H1 (cell line): ENCODE measurements around the gene LPCAT3. TPM values are rescaled to one million over a fixed set of nuclear protein-coding genes. Genes with fewer than 3 reads are reported as not detected.

Source experiments
- CTCF ChIA-PET: fragments of 300-600 bp; sonication (Branson Sonifier 250); formaldehyde crosslinking; loops from one replicate; lab custom pipeline; 2021; ENCODE audit not compliant: partially characterized antibody; lab: Charles Lee
- POLR2A ChIA-PET: fragments of 300-600 bp; sonication (Branson Sonifier 250); formaldehyde crosslinking; loops from one replicate; lab custom pipeline; 2021; ENCODE audit warnings: inconsistent platforms; ENCODE audit not compliant: partially characterized antibody; lab: Charles Lee
- DNase-seq, 2 experiments: peaks; one replicate each; pipeline versions ENCODE4 v3.0.0 to v3.0.0-alpha.2; 2010 to 2022; ENCODE audit warnings: low spot score in 2 of 2, low read depth in 1 of 2, mixed read lengths in 1 of 2
- FAIRE-seq: peaks from 2 replicates; lab custom pipeline; 2011; peaks lifted over from hg19 to GRCh38; lab: Jason Lieb, UNC
- H2AFZ ChIP-seq: 2 replicates; pipeline ENCODE4 v1.8.1; 2012; ENCODE audit warnings: low read length, inconsistent platforms
- H2AK5ac ChIP-seq: 2 replicates; pipeline ENCODE4 v1.6.1; 2013; ENCODE audit warnings: low read depth, low read length
- H2BK120ac ChIP-seq: replicated peaks from 2 replicates; pipeline ENCODE3; 2013; ENCODE audit warnings: low read depth, low read length, inconsistent platforms
- H2BK12ac ChIP-seq: 2 replicates; pipeline ENCODE4 v1.6.1; 2013; ENCODE audit warnings: low read depth, low read length
- H2BK15ac ChIP-seq: 2 replicates; pipeline ENCODE4 v1.6.1; 2013; ENCODE audit warnings: low read length
- H2BK20ac ChIP-seq: 2 replicates; pipeline ENCODE4 v1.6.1; 2013; ENCODE audit warnings: low read length
- H2BK5ac ChIP-seq: 2 replicates; pipeline ENCODE4 v1.6.1; 2013; ENCODE audit warnings: low read depth, low read length
- H3K14ac ChIP-seq: 2 replicates; pipeline ENCODE4 v1.6.1; 2013; ENCODE audit warnings: inconsistent platforms; ENCODE audit not compliant: insufficient read length
- H3K18ac ChIP-seq: 2 replicates; pipeline ENCODE4 v1.6.1; 2013; ENCODE audit warnings: low read length; ENCODE audit errors: extremely low read depth
- H3K23ac ChIP-seq: 2 replicates; pipeline ENCODE4 v1.6.1; 2013; ENCODE audit warnings: inconsistent platforms; ENCODE audit not compliant: insufficient read length
- H3K23me2 ChIP-seq: 2 replicates; pipeline ENCODE4 v1.6.1; 2013; ENCODE audit warnings: low read depth, low read length
- H3K27ac ChIP-seq: 2 replicates; pipeline ENCODE4 v1.6.1; 2011; ENCODE audit warnings: low read depth, low read length, inconsistent platforms
- H3K27me3 ChIP-seq, 4 experiments: replicated peaks in 1 of 4; 1 replicate in 1 of 4; 2 replicates in 3 of 4; pipeline versions ENCODE4 v1.6.1 to v1.8.1; 2011 to 2013; ENCODE audit warnings: low read length in 3 of 4, mild to moderate bottlenecking in 3 of 4, inconsistent platforms in 2 of 4, mixed read lengths in 2 of 4, moderate library complexity in 1 of 4; ENCODE audit not compliant: control insufficient read depth in 3 of 4, insufficient read depth in 3 of 4; ENCODE audit errors: extremely low read depth in 1 of 4
- H3K36me3 ChIP-seq, 4 experiments: 2 replicates each; pipeline versions ENCODE4 v1.6.1 to v1.8.1; 2011 to 2013; ENCODE audit warnings: mild to moderate bottlenecking in 4 of 4, low read length in 3 of 4, moderate library complexity in 2 of 4, control low read depth in 1 of 4, inconsistent platforms in 1 of 4; ENCODE audit not compliant: insufficient read depth in 4 of 4, control insufficient read depth in 2 of 4
- H3K4ac ChIP-seq: replicated peaks from 2 replicates; pipeline ENCODE3; 2013; ENCODE audit warnings: low read length, low read depth, mixed read lengths, inconsistent platforms; ENCODE audit not compliant: insufficient read length
- H3K4me1 ChIP-seq, 4 experiments: replicated peaks in 1 of 4; 1 replicate in 1 of 4; 2 replicates in 3 of 4; pipeline versions ENCODE4 v1.6.1 to v1.8.1; 2011 to 2013; ENCODE audit warnings: low read length in 3 of 4, inconsistent platforms in 2 of 4, mixed read lengths in 1 of 4; ENCODE audit not compliant: insufficient read depth in 4 of 4, control insufficient read depth in 3 of 4
- H3K4me2 ChIP-seq, 2 experiments: 2 replicates each; pipeline versions ENCODE4 v1.6.1 to v1.8.1; 2011 to 2013; ENCODE audit warnings: low read depth in 2 of 2, low read length in 2 of 2, control low read depth in 1 of 2, inconsistent platforms in 1 of 2, mild to moderate bottlenecking in 1 of 2; ENCODE audit not compliant: insufficient read depth in 1 of 2
- H3K4me3 ChIP-seq, 4 experiments: fragments of 200-600, 300-600 bp in 1 of 4; sonication (generic), shearing (Covaris generic), sonication (Bioruptor Twin) in 1 of 4; 2 replicates each; pipeline versions ENCODE4 v1.5.1 to v1.8.1; 2011 to 2016; ENCODE audit warnings: low read length in 4 of 4, low read depth in 3 of 4, control low read depth in 2 of 4, inconsistent platforms in 2 of 4, mild to moderate bottlenecking in 2 of 4, mixed read lengths in 1 of 4, moderate library complexity in 1 of 4; ENCODE audit not compliant: insufficient read depth in 2 of 4; ENCODE audit errors: extremely low read depth in 1 of 4
- H3K56ac ChIP-seq: replicated peaks from 2 replicates; pipeline ENCODE3; 2013; ENCODE audit warnings: low read depth, mild to moderate bottlenecking, mixed read lengths, low read length, inconsistent platforms; ENCODE audit not compliant: insufficient read length
- H3K79me1 ChIP-seq: 2 replicates; pipeline ENCODE4 v1.6.1; 2013; ENCODE audit warnings: low read depth, low read length, control low read depth
- H3K79me2 ChIP-seq, 2 experiments: 2 replicates each; pipeline versions ENCODE4 v1.6.1 to v1.8.1; 2012 to 2013; ENCODE audit warnings: low read length in 2 of 2, mild to moderate bottlenecking in 2 of 2, inconsistent platforms in 1 of 2; ENCODE audit not compliant: insufficient read depth in 2 of 2, control insufficient read depth in 1 of 2
- H3K9ac ChIP-seq, 4 experiments: replicated peaks in 1 of 4; 1 replicate in 1 of 4; 2 replicates in 3 of 4; pipeline versions ENCODE4 v1.6.1 to v1.8.1; 2011 to 2013; ENCODE audit warnings: low read depth in 3 of 4, low read length in 3 of 4, control low read depth in 2 of 4, mild to moderate bottlenecking in 2 of 4, moderate library complexity in 2 of 4, inconsistent platforms in 1 of 4; ENCODE audit errors: extremely low read depth in 1 of 4
- H3K9me3 ChIP-seq, 2 experiments: 2 replicates each; pipeline versions ENCODE4 v1.6.1 to v1.8.1; 2012 to 2013; ENCODE audit warnings: mild to moderate bottlenecking in 2 of 2, moderate library complexity in 2 of 2, control low read depth in 1 of 2, inconsistent platforms in 1 of 2, low read depth in 1 of 2, low read length in 1 of 2, mixed read lengths in 1 of 2; ENCODE audit not compliant: insufficient read depth in 2 of 2
- H4K20me1 ChIP-seq, 2 experiments: replicated peaks in 1 of 2; 2 replicates each; pipeline versions ENCODE3 to v1.8.1; 2011 to 2013; ENCODE audit warnings: inconsistent platforms in 2 of 2, low read length in 2 of 2, mild to moderate bottlenecking in 1 of 2; ENCODE audit not compliant: insufficient read depth in 2 of 2, control insufficient read depth in 1 of 2
- H4K5ac ChIP-seq: 2 replicates; pipeline ENCODE4 v1.6.1; 2013; ENCODE audit warnings: low read length, low read depth, mixed read lengths, inconsistent platforms; ENCODE audit not compliant: insufficient read length
- H4K8ac ChIP-seq: 2 replicates; pipeline ENCODE4 v1.8.0; 2013; ENCODE audit warnings: mild to moderate bottlenecking, moderate library complexity, low read length, inconsistent platforms; ENCODE audit not compliant: insufficient read depth; ENCODE audit errors: extremely low read depth
- H4K91ac ChIP-seq: replicated peaks from 2 replicates; pipeline ENCODE3; 2013; ENCODE audit warnings: low read length, mixed read lengths, inconsistent platforms; ENCODE audit not compliant: insufficient read length
- ASH2L ChIP-seq: fragments of 200-600, 300-600 bp; sonication (generic); IDR thresholded peaks from one replicate; pipeline ENCODE4 v1.7.1; 2017; ENCODE audit warnings: low read length
- BCL11A ChIP-seq, 2 experiments: IDR thresholded peaks; one replicate each; pipeline ENCODE4 v1.6.1; 2011; ENCODE audit warnings: low read depth in 2 of 2, low read length in 2 of 2, mild to moderate bottlenecking in 2 of 2
- CHD2 ChIP-seq: IDR thresholded peaks from 2 replicates; pipeline ENCODE4 v1.6.1; 2012; ENCODE audit warnings: low read length, improper control_type of control experiment
- FOSL1 ChIP-seq: IDR thresholded peaks from 2 replicates; pipeline ENCODE4 v1.6.1; 2011; ENCODE audit warnings: mild to moderate bottlenecking, low read depth, low read length, moderate library complexity; ENCODE audit not compliant: insufficient read depth
- HDAC2 ChIP-seq, 2 experiments: fragments of 300-600 bp in 1 of 2; sonication (generic) in 1 of 2; IDR thresholded peaks; 2 replicates each; pipeline ENCODE4 v1.6.1; 2011 to 2012; ENCODE audit warnings: low read depth in 2 of 2, low read length in 2 of 2, mild to moderate bottlenecking in 2 of 2, moderate library complexity in 2 of 2, borderline replicate concordance in 1 of 2, inconsistent platforms in 1 of 2
- NANOG ChIP-seq: IDR thresholded peaks from 2 replicates; pipeline ENCODE4 v1.6.1; 2011; ENCODE audit warnings: low read length, low read depth, mild to moderate bottlenecking, inconsistent platforms; ENCODE audit not compliant: insufficient read depth, poor library complexity, severe bottlenecking
- POLR2A ChIP-seq, 2 experiments: IDR thresholded peaks; 1 replicate in 1 of 2; 2 replicates in 1 of 2; pipeline ENCODE4 v1.6.1; 2011; ENCODE audit warnings: low read depth in 2 of 2, low read length in 2 of 2, mild to moderate bottlenecking in 2 of 2; ENCODE audit errors: control extremely low read depth in 1 of 2
- RAD21 ChIP-seq, 2 experiments: IDR thresholded peaks in 1 of 2; conservative IDR thresholded peaks in 1 of 2; 2 replicates each; pipeline ENCODE4 v1.6.1; 2011; ENCODE audit warnings: low read depth in 2 of 2, low read length in 2 of 2, improper control_type of control experiment in 1 of 2, inconsistent platforms in 1 of 2, mild to moderate bottlenecking in 1 of 2, moderate library complexity in 1 of 2
- SIN3A ChIP-seq, 2 experiments: IDR thresholded peaks in 1 of 2; conservative IDR thresholded peaks in 1 of 2; 2 replicates each; pipeline ENCODE4 v1.6.1; 2011 to 2012; ENCODE audit warnings: low read length in 2 of 2, improper control_type of control experiment in 1 of 2, low read depth in 1 of 2, mild to moderate bottlenecking in 1 of 2
- SP2 ChIP-seq: IDR thresholded peaks from 2 replicates; pipeline ENCODE4 v1.6.1; 2012; ENCODE audit warnings: mild to moderate bottlenecking, low read length, inconsistent platforms
- TAF7 ChIP-seq: optimal IDR thresholded peaks from 2 replicates; pipeline ENCODE3; 2011; ENCODE audit warnings: low read depth, mild to moderate bottlenecking, inconsistent platforms, low read length, moderate library complexity, borderline replicate concordance
- TBP ChIP-seq: IDR thresholded peaks from 2 replicates; pipeline ENCODE4 v1.6.1; 2011; ENCODE audit warnings: low read depth, low read length, improper control_type of control experiment
- YY1 ChIP-seq: IDR thresholded peaks from 2 replicates; pipeline ENCODE4 v1.6.1; 2011; ENCODE audit warnings: low read depth, mild to moderate bottlenecking, low read length
- ZNF274 ChIP-seq: IDR thresholded peaks from 2 replicates; pipeline ENCODE4 v1.7.0; 2012; ENCODE audit warnings: low read length, borderline replicate concordance; ENCODE audit errors: extremely low read depth
- WGBS, 2 experiments: shearing (Covaris generic) in 1 of 2; methylation state at CpG; one replicate each; pipeline versions ENCODE4 v1.1.6 to v1.1.7; 2013 to 2015; ENCODE audit warnings: low lambda C conversion rate in 2 of 2, mixed read lengths in 2 of 2, inconsistent platforms in 1 of 2, low coverage in 1 of 2, missing lambda C conversion rate in 1 of 2; ENCODE audit not compliant: insufficient replicate concordance in 2 of 2, insufficient coverage in 1 of 2, insufficient read length in 1 of 2; ENCODE audit errors: extremely low coverage in 1 of 2, missing lambda C conversion rate in 1 of 2; 5-methylcytosine and 5-hydroxymethylcytosine counted together
- polyA plus RNA-seq, 7 experiments: library from polyadenylated mRNA; depleted of rRNA in 3 of 7; stranded (reverse) in 5 of 7; unstranded in 2 of 7; fragments of >200 nt in 5 of 7; fragments of 200-250 nt in 2 of 7; gene quantifications; 1 replicate in 5 of 7; 2 replicates in 1 of 7; 4 replicates in 1 of 7; pipeline versions ENCODE4 v1.2.1 to v1.2.3, GENCODE V29; 2011 to 2013; ENCODE audit warnings: missing spikeins in 2 of 7, mixed read lengths in 2 of 7
- total RNA-seq: library from RNA; stranded (reverse); fragmentation: NEBNext Ultra II Directional; extraction: Animal tissue kit (Norgen Biotek cat#: 25700); gene quantifications from 2 replicates; pipeline ENCODE4 v1.2.1, GENCODE V29; 2021

The LPCAT3 gene
- total and polyA plus RNA-seq, 2 of the 8 experiments (the other 6 are each of a cell fraction or from before 2014, with no cell fraction given) = 55.8 to 70.4 TPM

DNA sequence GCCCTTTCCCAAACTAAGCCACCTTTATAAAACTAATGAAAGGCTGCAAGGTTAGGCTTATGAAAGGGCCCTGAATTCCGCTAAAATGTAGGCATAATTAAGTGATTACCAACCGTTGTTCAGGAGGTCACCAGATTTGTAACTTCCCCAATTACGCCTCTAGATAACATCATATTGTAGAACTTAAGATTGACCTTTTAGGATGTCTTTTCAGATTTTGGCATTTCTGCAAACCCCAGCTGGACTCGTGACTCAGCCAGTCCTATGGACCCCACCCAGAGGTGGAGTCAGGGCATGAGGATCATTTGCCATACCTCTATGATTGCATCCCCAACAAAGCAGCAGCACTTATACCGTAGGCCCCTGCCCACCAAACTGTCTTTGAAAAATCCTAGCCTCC lies 3.7 kb upstream of the LPCAT3 start:
- CTCF ChIA-PET = interaction anchor here (1.0 to 1.2 kb wide), 3 partner anchors 16 to 76 kb away, joined by 3 read pairs; no protein-coding TSS in a partner anchor
- TF ChIP-seq FOSL1 (no peak), TBP (no peak), NANOG (no peak), POLR2A (IDR thresholded peaks at IDR 0.05; ENCODE audit: control extremely low read depth in 1 of 2, low read depth in 2 of 2, low read length in 2 of 2) (no peak), YY1 (no peak), SP2 (no peak), ZNF274 (no peak), HDAC2 (IDR thresholded peaks at IDR 0.05; ENCODE audit: borderline replicate concordance in 1 of 2, low read depth in 2 of 2, low read length in 2 of 2) (no peak), SIN3A (conservative IDR thresholded peaks at IDR 0.05 in 1 of 2, IDR thresholded peaks at IDR 0.05 in 1 of 2; ENCODE audit: low read depth in 1 of 2, low read length in 2 of 2) (no peak), ASH2L (no peak), TAF7 (no peak), RAD21 (IDR thresholded peaks at IDR 0.05 in 1 of 2, conservative IDR thresholded peaks at IDR 0.05 in 1 of 2; ENCODE audit: low read depth in 2 of 2, low read length in 2 of 2) (no peak), BCL11A (IDR thresholded peaks at IDR 0.05; ENCODE audit: low read depth in 2 of 2, low read length in 2 of 2) (no peak), CHD2 (no peak)

More for the DNA sequence above, 3.7 kb upstream of the LPCAT3 start:
- Histone ChIP-seq H3K9me3 (no peaks in the 10 kb centered on the region), H3K27ac (no peak overlapping the region), H4K20me1 (no peaks in the 10 kb centered on the region), H2BK15ac (no peak overlapping the region), H3K4ac (no peak overlapping the region), H4K91ac (no peak overlapping the region), H3K18ac (no peak overlapping the region), H3K4me2 (no peak overlapping the region), H3K23me2 (peaks cover 3% of the 10 kb centered on the region; the same call in 1 of the 2 replicates), H3K56ac (no peak overlapping the region), H3K79me2 (peaks cover 0 to 10% of the 10 kb centered on the region in 2 experiments; a peak in 2 of 4 replicates), H3K27me3 (no peaks in the 10 kb centered on the region), H4K5ac (no peak overlapping the region), H2BK12ac (no peak overlapping the region), H3K36me3 (no peaks in the 10 kb centered on the region), H3K14ac (no peak overlapping the region), H2BK120ac (no peak overlapping the region), H3K4me1 (peaks cover 0 to 3% (median under 1%) of the 10 kb centered on the region in 4 experiments; a peak in 2 of 7 replicates), H2AFZ (no peak overlapping the region), H2AK5ac (no peak overlapping the region), H3K4me3 (no peak overlapping the region), H2BK5ac (no peak overlapping the region), H3K9ac (no peak overlapping the region), H2BK20ac (no peak overlapping the region), H3K79me1 (no peaks in the 10 kb centered on the region; the same call in 1 of the 2 replicates), H4K8ac (no peak overlapping the region), H3K23ac (no peak overlapping the region)
- 87% methylated on average over 5 of the region's 5 CpGs; no CpG with 5 or more reads in 1 of the 2 experiments for WGBS, 2 experiments
- POLR2A ChIA-PET = interaction anchor here (0.6 to 2.1 kb wide), 4 partner anchors 9 to 108 kb away, joined by 3 to 5 read pairs (median 4); partner anchors contain the start of gene CLSTN3
- DNase-seq (no peak), FAIRE-seq (no peak)
